T1000 (cell line): ENCODE measurements around the gene KIF16B.

Experiments used
- DNase-seq: peaks from one replicate; lab custom pipeline; 2025; ENCODE audit warnings: mixed read lengths; lab: John Stamatoyannopoulos, UW

The KIF16B gene

DNA sequence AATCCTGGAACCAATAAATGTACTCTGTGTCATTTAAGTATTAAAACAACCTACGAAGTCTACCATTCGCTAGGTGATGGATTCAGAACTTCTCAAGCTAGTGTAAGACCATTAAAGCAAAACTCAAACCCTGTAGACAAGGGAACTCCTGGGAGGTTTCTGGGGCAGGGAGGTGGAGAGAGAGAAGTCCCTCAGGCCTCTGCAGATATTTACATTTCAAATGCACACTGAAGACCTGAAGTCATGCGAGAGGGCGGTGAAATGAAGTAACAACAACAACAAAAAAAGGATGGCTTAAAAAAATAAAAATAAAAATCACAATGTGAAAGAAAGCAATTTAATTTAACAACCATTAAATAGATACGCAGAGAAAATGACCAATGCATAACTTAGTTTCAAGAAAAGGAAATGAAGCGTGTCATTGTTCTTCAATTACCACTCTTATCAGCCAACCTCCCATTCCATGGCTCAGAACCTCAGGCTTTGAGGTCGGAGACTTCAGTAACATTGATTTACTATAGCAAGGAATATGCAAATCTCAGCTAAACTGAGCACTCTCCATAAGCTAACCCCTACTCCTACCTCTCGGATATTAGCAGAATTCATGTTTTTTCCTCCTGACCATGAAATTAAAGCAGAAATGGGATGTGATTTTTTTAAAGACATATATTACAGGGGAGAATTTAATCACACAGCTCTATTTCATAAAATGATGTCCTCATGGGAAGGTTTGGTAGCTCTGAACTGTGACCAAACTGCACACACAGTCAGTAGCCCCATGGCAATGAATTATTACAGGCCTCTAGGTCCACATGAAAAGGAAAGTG lies 140.6 kb downstream of the KIF16B start:
- no peak for DNase-seq

DNA sequence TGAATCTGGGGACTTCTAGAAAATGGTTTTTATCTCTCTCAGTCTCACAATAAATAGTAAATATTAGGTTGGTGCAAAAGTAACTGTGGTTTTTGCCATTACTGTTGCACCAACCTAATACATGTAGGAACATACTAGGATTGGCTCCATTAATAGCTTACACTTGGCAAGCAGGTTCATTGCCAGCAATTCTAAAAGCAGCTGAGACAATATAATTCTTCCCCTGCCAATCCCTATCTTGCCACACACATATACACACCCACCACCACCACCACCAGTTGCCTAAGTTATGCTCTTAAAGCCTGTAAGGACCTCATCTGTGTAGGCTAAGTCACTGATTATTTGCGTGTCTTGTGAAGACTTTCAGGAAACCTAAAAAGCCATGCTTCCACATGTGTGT lies 145.1 kb downstream of the KIF16B start:
- DNase-seq, result no peak

DNA sequence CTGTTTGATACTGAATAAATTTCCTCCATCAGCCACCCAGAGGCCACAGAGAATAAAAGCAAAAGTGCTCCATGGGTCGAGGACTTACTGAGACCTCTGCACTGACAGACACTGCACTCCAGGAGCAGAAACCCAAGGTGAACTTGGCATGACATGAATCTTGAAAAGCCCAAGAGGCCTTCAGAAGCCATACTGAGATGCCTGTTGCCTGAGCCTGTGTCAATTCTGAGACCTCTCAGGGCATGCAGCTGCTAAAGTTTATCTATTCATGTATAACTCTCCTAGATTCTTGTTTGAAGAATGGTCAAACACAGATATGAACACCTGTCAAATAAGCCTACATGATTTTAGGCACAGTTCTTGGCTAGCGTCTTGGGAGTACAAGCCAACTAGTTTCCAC lies 145.7 kb downstream of the KIF16B start:
- no peak for DNase-seq

DNA sequence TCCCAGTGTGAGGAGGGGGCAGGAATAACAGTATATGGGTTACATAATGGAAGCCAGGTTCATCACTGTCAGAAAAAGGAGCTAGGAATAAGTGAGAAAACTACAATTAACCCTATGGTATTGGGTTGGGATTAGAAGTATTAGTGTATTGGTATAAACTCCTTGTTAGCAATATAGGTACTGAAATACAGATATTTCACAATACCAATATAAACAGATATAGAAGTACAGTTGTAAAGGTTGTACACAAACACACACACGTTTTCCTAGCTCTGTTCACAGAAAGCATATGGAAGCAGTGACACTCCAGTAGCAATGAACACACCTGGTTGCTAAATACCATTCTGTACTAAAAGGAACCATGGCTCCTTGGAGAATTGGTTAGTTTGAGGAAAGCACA lies 148.5 kb downstream of the KIF16B start:
- no peak for DNase-seq

- no peak for DNase-seq
Measured at GRCh38 chr20:16423311-16424212, 149.7 kb downstream of the KIF16B start.

- no peak for DNase-seq
Measured at GRCh38 chr20:16419138-16419715, 154.0 kb downstream of the KIF16B start.

GRCh38 chr20:16418616-16419015 lies 154.6 kb downstream of the KIF16B start:
- no peak for DNase-seq

DNA sequence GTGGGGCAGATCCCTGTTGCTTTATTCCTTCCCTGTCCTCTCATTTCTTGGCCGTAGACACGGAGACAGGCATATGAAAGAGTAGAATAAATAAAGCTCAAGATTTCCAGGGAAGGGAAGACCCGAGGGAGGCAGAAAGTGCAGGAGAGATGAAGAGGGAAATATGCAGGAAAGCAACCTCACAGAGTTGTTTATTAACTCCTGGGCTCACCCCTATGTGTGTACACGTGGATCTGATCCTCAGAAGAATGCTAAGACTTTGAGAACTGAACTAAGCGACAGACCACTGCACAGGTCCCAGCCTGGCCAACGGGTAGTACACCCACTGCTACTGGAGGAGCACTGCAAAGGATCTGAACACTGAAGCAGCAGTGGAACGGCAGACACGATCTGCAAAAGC lies 156.2 kb downstream of the KIF16B start:
- no peak for DNase-seq

GRCh38 chr20:16415071-16416053 lies 157.9 kb downstream of the KIF16B start:
- DNase-seq, result no peak

DNA sequence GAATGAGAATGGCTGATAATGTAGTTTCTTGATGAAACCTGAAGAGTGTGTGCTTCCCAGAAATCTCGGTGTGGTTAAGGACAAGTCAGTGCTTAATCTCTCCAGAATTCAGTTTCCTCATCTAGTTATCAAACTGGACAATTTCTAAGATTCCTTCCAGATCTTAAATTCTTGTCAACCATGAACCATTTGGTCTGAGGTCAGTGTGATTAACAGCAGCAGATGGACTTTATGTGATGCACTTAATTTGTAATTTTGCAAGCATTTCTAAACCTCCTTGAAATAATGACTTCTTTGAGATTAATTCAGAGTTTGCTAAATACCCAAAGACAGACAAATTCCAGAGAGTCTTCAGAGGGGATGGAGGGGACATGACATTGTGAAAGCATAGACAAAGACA lies 160.3 kb downstream of the KIF16B start:
- DNase-seq, result no peak

DNA sequence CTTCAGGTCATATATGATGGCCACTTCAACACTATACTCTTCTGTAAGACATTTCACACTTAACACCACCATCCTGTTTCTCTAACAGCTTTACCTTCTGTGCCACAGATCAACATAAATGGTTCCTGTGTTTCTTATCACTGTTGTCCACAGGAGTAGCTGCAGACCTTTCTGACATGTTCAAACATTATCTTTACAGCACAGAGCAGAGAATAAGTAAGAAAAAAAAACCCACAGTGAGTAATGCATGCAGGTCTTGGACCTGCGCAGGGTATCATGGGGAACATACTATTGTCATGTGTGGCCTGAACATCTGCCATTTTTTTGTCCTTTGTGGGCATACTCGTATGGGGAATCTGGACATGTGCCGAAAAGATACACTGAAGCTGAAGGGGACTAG lies 161.9 kb downstream of the KIF16B start:
- DNase-seq, result no peak

- DNase-seq, result no peak
Measured at GRCh38 chr20:16410626-16411025, 162.6 kb downstream of the KIF16B start.

DNA sequence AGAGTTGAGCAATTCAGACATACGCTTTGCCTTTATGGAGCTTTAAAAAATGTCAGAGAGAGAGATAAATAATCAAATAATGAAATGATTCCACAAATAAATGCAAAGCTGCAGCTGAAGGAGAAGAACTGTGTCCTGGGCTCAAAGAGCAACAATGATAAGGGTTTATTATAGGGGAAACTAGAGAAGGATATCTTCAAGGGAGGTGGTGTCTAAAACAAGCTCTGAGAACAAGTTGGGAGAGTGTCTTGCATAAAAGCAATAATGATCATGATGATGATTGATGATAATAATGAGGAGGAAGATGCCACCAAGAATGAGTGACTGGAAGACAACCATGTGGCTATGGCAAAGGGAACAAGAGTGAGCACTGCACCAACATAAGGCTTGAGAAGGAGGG lies 164.3 kb downstream of the KIF16B start:
- DNase-seq, result no peak

DNA sequence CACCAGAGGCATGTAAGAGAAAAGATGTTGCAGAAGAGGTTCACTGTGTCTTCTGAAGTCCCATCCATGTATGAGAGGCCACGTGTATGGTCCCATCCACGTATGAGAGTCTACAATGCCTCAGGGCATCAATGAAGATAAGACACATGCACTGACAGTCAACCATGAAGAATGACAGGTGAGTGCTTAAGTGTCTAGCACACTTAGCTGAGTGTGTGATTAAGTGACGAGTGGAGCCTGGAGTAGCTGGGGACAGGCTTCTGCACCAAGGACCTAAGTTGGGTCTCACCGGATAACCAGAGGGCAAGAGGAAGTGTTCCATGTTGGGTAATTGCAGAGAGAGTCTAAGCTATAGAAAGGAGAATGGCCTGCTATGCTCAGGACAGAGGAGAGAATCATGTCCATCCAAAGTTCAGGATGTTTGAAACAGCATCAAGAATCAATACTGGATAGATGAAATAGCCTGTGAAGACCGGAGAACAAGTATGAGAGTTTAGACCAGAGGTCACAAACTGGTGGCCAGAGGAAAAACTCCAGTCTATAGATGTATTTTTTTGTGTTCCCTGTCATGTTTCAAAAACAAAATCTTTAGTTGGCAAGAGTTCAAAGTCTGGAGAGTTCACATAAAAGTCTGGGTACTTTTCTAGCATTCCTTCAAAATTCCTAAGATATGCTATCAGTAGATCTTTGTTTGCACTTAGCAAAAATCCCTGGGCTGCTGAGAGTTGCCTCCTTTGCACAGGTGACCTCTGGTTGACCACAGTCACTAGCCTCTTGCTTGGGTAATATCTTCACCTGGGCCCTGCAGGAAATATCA lies 165.8 kb downstream of the KIF16B start:
- DNase-seq, result no peak

DNA sequence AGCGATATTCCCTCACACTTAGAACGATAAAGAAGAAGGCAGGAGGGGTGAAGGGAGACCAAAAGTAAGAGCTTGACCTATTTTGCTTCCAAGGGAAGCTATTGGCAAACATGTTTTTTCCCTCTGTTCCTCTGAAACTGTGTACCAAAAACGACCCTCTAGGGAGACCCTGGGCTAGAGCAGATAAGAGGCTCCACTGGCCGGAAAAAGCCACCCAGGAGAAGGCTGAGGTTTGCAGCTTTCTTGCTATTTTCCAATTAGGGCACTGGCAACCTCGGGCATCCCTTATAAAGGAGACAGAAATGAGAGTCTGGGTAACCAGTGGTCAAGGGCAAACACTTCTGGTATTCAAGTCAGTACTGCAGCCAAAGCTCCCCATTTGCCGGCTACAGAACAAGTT lies 168.0 kb downstream of the KIF16B start:
- no peak for DNase-seq

- no peak for DNase-seq
Measured at GRCh38 chr20:16404640-16405039, 168.6 kb downstream of the KIF16B start.

DNA sequence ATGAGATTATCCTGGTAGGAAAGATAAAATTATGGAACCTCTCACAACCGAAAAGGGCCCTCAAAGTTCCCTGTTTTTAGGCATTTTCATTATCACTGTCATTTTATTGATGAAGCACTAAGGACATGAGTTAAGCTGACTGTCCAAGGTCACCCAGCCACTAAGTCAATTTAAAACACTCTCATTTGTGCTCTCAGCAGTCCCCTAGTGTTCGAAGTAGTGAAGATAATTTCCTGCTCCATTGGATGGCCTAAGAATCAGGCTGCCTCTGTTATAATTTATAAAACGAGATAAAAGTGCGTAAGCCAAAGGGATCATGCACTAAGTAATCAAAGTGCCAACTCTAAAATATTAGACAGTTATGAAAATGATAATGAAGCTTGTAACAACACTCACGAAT lies 169.1 kb downstream of the KIF16B start:
- no peak for DNase-seq

- DNase-seq, result no peak
Measured at GRCh38 chr20:16400234-16400633, 173.0 kb downstream of the KIF16B start.

- DNase-seq, result no peak
Measured at GRCh38 chr20:16399801-16400200, 173.4 kb downstream of the KIF16B start.

- no peak for DNase-seq
Measured at GRCh38 chr20:16397086-16397485, 176.2 kb downstream of the KIF16B start.

DNA sequence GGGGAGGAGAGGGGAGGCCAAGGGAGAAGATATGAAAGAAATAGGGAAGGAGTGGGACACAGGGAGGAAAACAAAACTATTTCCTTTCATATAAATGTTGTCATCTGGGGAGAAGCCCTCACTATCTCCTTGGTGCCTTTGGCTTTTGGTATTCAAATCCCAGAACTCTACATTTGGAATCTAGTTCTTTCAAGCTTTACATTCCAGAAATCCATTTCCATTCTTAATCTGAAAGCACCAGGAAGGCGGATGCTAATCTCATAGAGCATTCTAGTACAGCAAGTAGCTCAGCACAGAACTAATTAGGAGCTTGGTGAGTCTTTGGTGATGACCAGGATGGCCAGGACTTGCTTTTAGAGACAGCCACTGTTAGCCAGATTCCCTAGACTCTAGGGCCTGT lies 177.9 kb downstream of the KIF16B start:
- no peak for DNase-seq
